Measurements from ENCODE around the gene ZNF19.

The ZNF19 gene

GRCh38 chr16:71426880-71427615 is 62.1 kb downstream of the ZNF19 start:
- no peak for DNase-seq (ENCODE audit: low spot score)
- TF ChIP-seq, protein P1, sequence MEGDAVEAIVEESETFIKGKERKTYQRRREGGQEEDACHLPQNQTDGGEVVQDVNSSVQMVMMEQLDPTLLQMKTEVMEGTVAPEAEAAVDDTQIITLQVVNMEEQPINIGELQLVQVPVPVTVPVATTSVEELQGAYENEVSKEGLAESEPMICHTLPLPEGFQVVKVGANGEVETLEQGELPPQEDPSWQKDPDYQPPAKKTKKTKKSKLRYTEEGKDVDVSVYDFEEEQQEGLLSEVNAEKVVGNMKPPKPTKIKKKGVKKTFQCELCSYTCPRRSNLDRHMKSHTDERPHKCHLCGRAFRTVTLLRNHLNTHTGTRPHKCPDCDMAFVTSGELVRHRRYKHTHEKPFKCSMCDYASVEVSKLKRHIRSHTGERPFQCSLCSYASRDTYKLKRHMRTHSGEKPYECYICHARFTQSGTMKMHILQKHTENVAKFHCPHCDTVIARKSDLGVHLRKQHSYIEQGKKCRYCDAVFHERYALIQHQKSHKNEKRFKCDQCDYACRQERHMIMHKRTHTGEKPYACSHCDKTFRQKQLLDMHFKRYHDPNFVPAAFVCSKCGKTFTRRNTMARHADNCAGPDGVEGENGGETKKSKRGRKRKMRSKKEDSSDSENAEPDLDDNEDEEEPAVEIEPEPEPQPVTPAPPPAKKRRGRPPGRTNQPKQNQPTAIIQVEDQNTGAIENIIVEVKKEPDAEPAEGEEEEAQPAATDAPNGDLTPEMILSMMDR (IDR thresholded peaks at IDR 0.05; ENCODE audit: poor library complexity, severe bottlenecking) = no peak
- H3K4me3 ChIP-seq (ENCODE audit: severe bottlenecking) = no peak overlapping the region
- no peak overlapping the region for H3K27ac ChIP-seq (ENCODE audit: poor library complexity, severe bottlenecking)
- peaks cover 6% of the 10 kb centered on the region for H3K9me3 ChIP-seq (ENCODE audit: severe bottlenecking)
- H3K4me1 ChIP-seq (ENCODE audit: insufficient read depth, poor library complexity, severe bottlenecking) = no peaks in the 10 kb centered on the region
- H3K36me3 ChIP-seq (ENCODE audit: low read depth) = no peaks in the 10 kb centered on the region
- peaks cover 7% of the 10 kb centered on the region for H3K27me3 ChIP-seq (ENCODE audit: insufficient read depth, poor library complexity, severe bottlenecking)
- no peak for ATAC-seq (ENCODE audit: low read depth)

DNA sequence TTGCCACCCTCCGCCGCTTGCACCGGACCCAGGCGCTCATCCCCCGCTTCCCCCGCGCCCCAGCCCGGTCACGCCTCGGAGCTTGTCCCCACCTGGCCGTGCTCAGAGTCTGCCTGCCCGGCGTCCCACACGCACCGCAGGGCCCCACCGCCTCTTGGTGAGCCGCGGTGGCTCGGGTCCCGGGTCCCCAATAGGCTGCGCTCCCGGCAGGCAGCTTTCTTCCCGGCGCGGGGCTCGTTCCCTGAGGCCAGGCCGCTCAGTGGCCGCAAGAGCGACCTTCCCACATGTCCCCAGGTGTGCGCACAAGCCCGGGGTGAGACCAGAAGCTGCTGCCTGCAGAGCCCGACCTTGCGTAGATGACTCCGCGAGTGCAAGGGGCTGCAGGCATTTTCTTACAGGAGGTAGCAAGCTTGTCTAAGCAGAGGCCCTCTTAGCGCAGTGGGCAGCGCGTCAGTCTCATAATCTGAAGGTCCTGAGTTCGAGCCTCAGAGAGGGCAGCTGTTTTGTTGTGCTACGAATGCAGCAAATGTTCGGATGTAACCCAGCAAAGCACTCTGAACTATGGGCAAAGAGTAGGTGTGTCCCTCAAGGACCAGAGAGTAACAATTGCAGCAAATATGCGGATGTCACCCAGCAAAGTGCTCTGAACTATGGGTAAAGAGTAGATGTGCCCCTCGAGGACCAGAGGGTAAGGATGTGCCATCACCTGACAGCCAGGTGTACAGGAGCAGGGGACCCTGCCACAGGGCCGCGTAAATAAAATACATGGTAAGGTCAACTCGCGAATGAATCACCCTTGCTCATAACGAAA is 62.9 kb downstream of the ZNF19 start:
- TF ChIP-seq, protein P1 (IDR thresholded peaks at IDR 0.05; ENCODE audit: poor library complexity, severe bottlenecking) = no peak
- ATAC-seq (ENCODE audit: low read depth) (peak; percentile 91), DNase-seq (ENCODE audit: low spot score) (no peak)
- Histone ChIP-seq H3K9me3 (ENCODE audit: severe bottlenecking) (peaks cover 6% of the 10 kb centered on the region), H3K27me3 (ENCODE audit: insufficient read depth, poor library complexity, severe bottlenecking) (peaks cover 7% of the 10 kb centered on the region), H3K36me3 (ENCODE audit: low read depth) (no peaks in the 10 kb centered on the region), H3K27ac (ENCODE audit: poor library complexity, severe bottlenecking) (no peak overlapping the region), H3K4me3 (ENCODE audit: severe bottlenecking) (peak overlapping the region; percentile 37), H3K4me1 (ENCODE audit: insufficient read depth, poor library complexity, severe bottlenecking) (no peaks in the 10 kb centered on the region)

- H3K9me3 ChIP-seq (ENCODE audit: severe bottlenecking) = peaks cover 6% of the 10 kb centered on the region
- H3K36me3 ChIP-seq (ENCODE audit: low read depth) = no peaks in the 10 kb centered on the region
- DNase-seq (ENCODE audit: low spot score) = no peak
- TF ChIP-seq, protein P1 (IDR thresholded peaks at IDR 0.05; ENCODE audit: poor library complexity, severe bottlenecking) = no peak
- H3K27ac ChIP-seq (ENCODE audit: poor library complexity, severe bottlenecking) = no peak overlapping the region
- H3K4me1 ChIP-seq (ENCODE audit: insufficient read depth, poor library complexity, severe bottlenecking) = no peaks in the 10 kb centered on the region
- H3K4me3 ChIP-seq (ENCODE audit: severe bottlenecking) = peak overlapping the region; percentile 37
- no peak for ATAC-seq (ENCODE audit: low read depth)
- H3K27me3 ChIP-seq (ENCODE audit: insufficient read depth, poor library complexity, severe bottlenecking) = peaks cover 7% of the 10 kb centered on the region
Measured at GRCh38 chr16:71425746-71426068, 63.4 kb downstream of the ZNF19 start.

DNA sequence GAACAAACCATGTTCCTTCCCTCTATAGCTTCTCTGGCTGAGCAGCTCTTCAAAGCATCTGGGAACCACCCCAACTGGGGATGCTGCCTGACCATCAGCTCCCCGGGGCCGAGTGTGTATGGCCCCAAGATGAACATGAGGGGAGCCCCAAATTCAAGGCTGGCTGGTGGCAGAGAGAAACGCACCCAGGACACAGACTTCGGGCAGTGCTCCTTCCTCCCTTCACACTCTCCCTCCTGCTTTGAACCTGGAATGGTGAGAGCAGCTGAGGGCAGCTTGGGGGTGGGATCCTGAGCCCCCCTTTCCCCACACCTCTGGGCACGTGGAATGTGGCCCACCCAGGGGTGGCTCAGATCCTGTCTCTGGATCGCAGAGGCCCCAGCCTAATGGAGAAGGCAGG is 64.5 kb downstream of the ZNF19 start:
- Histone ChIP-seq H3K36me3 (ENCODE audit: low read depth) (no peaks in the 10 kb centered on the region), H3K4me1 (ENCODE audit: insufficient read depth, poor library complexity, severe bottlenecking) (no peaks in the 10 kb centered on the region), H3K4me3 (ENCODE audit: severe bottlenecking) (no peak overlapping the region), H3K9me3 (ENCODE audit: severe bottlenecking) (peaks cover 6% of the 10 kb centered on the region), H3K27ac (ENCODE audit: poor library complexity, severe bottlenecking) (no peak overlapping the region), H3K27me3 (ENCODE audit: insufficient read depth, poor library complexity, severe bottlenecking) (peaks cover 7% of the 10 kb centered on the region)
- DNase-seq (ENCODE audit: low spot score) (no peak), ATAC-seq (ENCODE audit: low read depth) (no peak)
- TF ChIP-seq, protein P1 (IDR thresholded peaks at IDR 0.05; ENCODE audit: poor library complexity, severe bottlenecking) = no peak

DNA sequence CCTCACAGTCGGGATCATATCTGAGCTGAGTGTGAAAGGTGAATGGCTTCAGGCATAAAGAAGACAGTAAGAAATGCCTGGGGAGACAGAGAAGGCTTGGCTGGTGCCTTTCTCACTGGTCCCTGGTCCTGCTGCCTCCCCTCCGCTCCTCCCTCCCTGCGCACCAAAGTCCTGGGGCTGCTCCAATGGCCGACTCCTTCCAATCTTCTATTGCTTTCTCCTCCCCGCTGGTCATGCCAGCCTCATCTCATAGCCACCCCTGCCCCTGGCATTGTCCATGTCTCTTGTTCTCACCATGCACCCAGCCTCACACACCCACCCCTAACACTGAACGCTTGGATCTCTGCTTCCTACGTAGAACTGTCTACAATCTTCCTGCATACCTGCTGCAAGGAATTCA is 65.3 kb downstream of the ZNF19 start:
- TF ChIP-seq, protein P1 (IDR thresholded peaks at IDR 0.05; ENCODE audit: poor library complexity, severe bottlenecking) = no peak

More for the DNA sequence above, 65.3 kb downstream of the ZNF19 start:
- no peaks in the 10 kb centered on the region for H3K4me1 ChIP-seq (ENCODE audit: insufficient read depth, poor library complexity, severe bottlenecking)
- no peak for ATAC-seq (ENCODE audit: low read depth)
- peaks cover 6% of the 10 kb centered on the region for H3K9me3 ChIP-seq (ENCODE audit: severe bottlenecking)
- H3K27me3 ChIP-seq (ENCODE audit: insufficient read depth, poor library complexity, severe bottlenecking) = peaks cover 7% of the 10 kb centered on the region
- DNase-seq (ENCODE audit: low spot score) = no peak
- H3K36me3 ChIP-seq (ENCODE audit: low read depth) = no peaks in the 10 kb centered on the region
- H3K4me3 ChIP-seq (ENCODE audit: severe bottlenecking) = no peak overlapping the region
- H3K27ac ChIP-seq (ENCODE audit: poor library complexity, severe bottlenecking) = no peak overlapping the region

Measured in RWPE2 (cell line).